Uterus (tissue), 2 donors: ENCODE measurements around the gene PRX.

ENCODE experiments used
- POLR2A ChIP-seq, 2 donors: fragments of 450-650 bp; IDR thresholded peaks; one replicate each; pipeline ENCODE4 v1.6.1; 2016; ENCODE audit warnings: antibody characterized with exemption in 2 of 2, mild to moderate bottlenecking in 1 of 2, moderate library complexity in 1 of 2
- TF ChIP-seq, protein P1 (sequence below), 4 experiments: fragments of 200-600 bp in 2 of 4; fragments of 450-650 bp in 2 of 4; sonication (generic) in 2 of 4; IDR thresholded peaks; one replicate each; pipeline ENCODE4 v1.5.1; 2016 to 2019; ENCODE audit warnings: antibody characterized with exemption in 4 of 4, mild to moderate bottlenecking in 2 of 4, moderate library complexity in 1 of 4

DNA sequence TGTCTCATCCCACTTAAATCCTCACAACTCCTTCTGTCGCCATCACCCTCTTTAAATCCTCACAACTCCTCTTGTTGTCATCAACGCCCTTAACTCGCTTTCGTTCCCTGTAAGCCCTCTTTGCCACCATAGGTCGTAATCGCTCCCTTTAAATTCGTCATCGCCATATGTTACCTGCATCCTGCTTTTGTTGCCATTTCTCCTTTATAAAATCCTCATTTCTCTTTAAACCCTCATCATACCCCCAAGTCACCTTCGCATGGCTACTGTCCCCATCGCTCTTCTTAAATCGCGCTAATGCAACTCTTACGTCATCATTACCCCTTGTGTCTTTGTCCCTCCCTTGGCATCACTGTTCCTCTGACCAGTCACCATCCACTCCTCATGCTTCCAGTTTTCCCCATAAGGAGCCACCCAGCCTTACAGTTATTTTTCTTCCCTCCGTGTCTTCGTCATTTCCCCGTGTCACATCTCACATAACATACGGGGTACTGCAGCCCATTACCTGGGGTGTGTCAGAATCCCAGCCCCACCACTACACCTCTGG lies 64.1 kb downstream of the PRX start:
- no peak for TF ChIP-seq POLR2A (IDR thresholded peaks at IDR 0.05)
- TF ChIP-seq, protein P1, sequence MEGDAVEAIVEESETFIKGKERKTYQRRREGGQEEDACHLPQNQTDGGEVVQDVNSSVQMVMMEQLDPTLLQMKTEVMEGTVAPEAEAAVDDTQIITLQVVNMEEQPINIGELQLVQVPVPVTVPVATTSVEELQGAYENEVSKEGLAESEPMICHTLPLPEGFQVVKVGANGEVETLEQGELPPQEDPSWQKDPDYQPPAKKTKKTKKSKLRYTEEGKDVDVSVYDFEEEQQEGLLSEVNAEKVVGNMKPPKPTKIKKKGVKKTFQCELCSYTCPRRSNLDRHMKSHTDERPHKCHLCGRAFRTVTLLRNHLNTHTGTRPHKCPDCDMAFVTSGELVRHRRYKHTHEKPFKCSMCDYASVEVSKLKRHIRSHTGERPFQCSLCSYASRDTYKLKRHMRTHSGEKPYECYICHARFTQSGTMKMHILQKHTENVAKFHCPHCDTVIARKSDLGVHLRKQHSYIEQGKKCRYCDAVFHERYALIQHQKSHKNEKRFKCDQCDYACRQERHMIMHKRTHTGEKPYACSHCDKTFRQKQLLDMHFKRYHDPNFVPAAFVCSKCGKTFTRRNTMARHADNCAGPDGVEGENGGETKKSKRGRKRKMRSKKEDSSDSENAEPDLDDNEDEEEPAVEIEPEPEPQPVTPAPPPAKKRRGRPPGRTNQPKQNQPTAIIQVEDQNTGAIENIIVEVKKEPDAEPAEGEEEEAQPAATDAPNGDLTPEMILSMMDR (IDR thresholded peaks at IDR 0.05): no peak
